ENCODE results near the gene MRPL14. TPM values are rescaled to one million over a fixed set of nuclear protein-coding genes. Genes with fewer than 3 reads are reported as not detected.

Gene MRPL14
- total and polyA plus RNA-seq, 9 of the 15 experiments (the other 6 are each of a cell fraction or from before 2014, with no cell fraction given): 126 to 424 (median 165) TPM

DNA sequence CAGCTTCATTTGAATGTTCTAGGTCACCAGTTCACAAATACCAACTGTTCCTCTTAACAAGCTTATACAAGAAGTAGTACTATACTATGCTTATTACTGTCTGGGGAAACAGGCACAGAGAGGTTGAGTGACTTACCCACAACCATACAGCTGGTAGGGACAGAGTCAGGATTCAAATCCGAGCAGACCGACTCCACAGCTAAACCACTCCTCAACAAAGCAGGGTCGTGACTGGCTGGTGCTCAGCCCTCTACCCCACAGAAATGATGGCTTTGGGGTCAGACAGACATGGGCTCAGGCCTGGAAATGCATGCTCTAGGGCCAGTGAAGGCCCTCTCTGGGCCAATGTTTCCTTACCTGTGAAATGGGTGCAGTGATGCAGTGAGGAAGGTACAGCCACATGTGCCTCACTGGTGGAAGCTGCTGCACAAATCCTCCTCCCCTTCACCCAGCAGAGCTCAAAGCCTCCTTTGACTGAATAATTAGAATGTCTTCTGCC lies 63.6 kb downstream of the MRPL14 start:
- Histone ChIP-seq H3K4me2 (ENCODE audit: insufficient read depth, low read length) (peak overlapping the region; percentile 40; the same call in 1 of the 2 replicates), H3K9me3 (replicated peaks; ENCODE audit: control insufficient read depth, insufficient read depth, low read depth, low read length) (peaks cover 15% of the 10 kb centered on the region), H4K20me1 (replicated peaks; ENCODE audit: control insufficient read depth, insufficient read depth, low read length) (no peaks in the 10 kb centered on the region), H3K9me1 (ENCODE audit: control insufficient read depth, insufficient read depth, low read length) (no peaks in the 10 kb centered on the region), H3K4me3 (no peak overlapping the region), H3K79me2 (ENCODE audit: control insufficient read depth, insufficient read depth, low read length) (no peaks in the 10 kb centered on the region), H3K36me3 (ENCODE audit: control insufficient read depth, insufficient read depth, low read length) (no peaks in the 10 kb centered on the region; the same call in 2 of the 3 replicates), H3K27me3 (ENCODE audit: control insufficient read depth in 2 of 2, insufficient read depth in 2 of 2, low read length in 2 of 2) (no peaks in the 10 kb centered on the region), H3K9ac (ENCODE audit: insufficient read depth in 1 of 2, low read depth in 2 of 2, low read length in 2 of 2) (peak overlapping the region; percentile 53 to 62; a peak in 3 of 4 replicates), H3K4me1 (replicated peaks in 1 of 2; ENCODE audit: control insufficient read depth in 2 of 2, insufficient read depth in 2 of 2, low read length in 2 of 2) (peaks cover 71 to 73% of the 10 kb centered on the region in 2 experiments), H2AFZ (ENCODE audit: low read depth, low read length) (peak overlapping the region; percentile 65), H3K27ac (ENCODE audit: extremely low read depth, low read depth, low read length) (peak overlapping the region; percentile 74)
- DNase-seq (ENCODE audit: extremely low read depth in 1 of 4, low spot score in 3 of 4) (no peak), FAIRE-seq (peak; percentile 44), ATAC-seq (no peak)
- BruUV-seq (replicated peaks): no TSS peak
- in situ Hi-C loops (cut with MboI) (no loop called here), intact Hi-C loops (cut with micrococcal nuclease) (loop anchor here (1.0 to 5.0 kb wide), 3 partner anchors 51 to 225 kb away; no protein-coding TSS in a partner anchor)
- 85% methylated on average over 3 of the region's 3 CpGs for WGBS (ENCODE audit: insufficient coverage, low coverage, missing lambda C conversion rate)
- CTCF ChIA-PET (ENCODE audit: low intra/inter-chr PET ratio): interaction anchor here (1.3 kb wide), 1 partner anchor 294 kb away, joined by 4 read pairs; the partner anchor contains the start of gene VEGFA
- POLR2A ChIA-PET: interaction anchor here (0.6 to 2.1 kb wide), 7 partner anchors 8 to 317 kb away, joined by 3 to 6 read pairs (median 4); no protein-coding TSS in a partner anchor
- peak; percentile 76 for TF ChIP-seq BRD9 (IDR thresholded peaks at IDR 0.05; ENCODE audit: low read depth, partially characterized antibody)
- peak; percentile 8; the same call in 1 of the 2 replicates for TF ChIP-seq KLF6 (CRISPR knock-in tag; IDR thresholded peaks at IDR 0.05; ENCODE audit: borderline replicate concordance)
- TF ChIP-seq MECOM (CRISPR knock-in tag; IDR thresholded peaks at IDR 0.05): peak; percentile 17; the same call in 1 of the 2 replicates
- no peak for TF ChIP-seq ZBTB11 (CRISPR knock-in tag; IDR thresholded peaks at IDR 0.05)
- TF ChIP-seq, protein P1, sequence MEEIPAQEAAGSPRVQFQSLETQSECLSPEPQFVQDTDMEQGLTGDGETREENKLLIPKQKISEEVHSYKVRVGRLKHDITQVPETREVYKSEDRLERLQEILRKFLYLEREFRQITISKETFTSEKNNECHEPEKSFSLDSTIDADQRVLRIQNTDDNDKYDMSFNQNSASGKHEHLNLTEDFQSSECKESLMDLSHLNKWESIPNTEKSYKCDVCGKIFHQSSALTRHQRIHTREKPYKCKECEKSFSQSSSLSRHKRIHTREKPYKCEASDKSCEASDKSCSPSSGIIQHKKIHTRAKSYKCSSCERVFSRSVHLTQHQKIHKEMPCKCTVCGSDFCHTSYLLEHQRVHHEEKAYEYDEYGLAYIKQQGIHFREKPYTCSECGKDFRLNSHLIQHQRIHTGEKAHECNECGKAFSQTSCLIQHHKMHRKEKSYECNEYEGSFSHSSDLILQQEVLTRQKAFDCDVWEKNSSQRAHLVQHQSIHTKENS (CRISPR knock-in tag; IDR thresholded peaks at IDR 0.05): no peak
- no peak for TF ChIP-seq ZNF696 (CRISPR knock-in tag; conservative IDR thresholded peaks at IDR 0.05)
- TF ChIP-seq FOS (IDR thresholded peaks at IDR 0.05; ENCODE audit: extremely low read depth, insufficient read length): no peak
- no peak for TF ChIP-seq ZNF583 (CRISPR knock-in tag; IDR thresholded peaks at IDR 0.05)
- no peak for TF ChIP-seq POLR2B (IDR thresholded peaks at IDR 0.05; ENCODE audit: low read depth, partially characterized antibody)
- TF ChIP-seq IRF1 (CRISPR knock-in tag; IDR thresholded peaks at IDR 0.05; ENCODE audit: borderline replicate concordance): no peak
- TF ChIP-seq JUN (IDR thresholded peaks at IDR 0.05; ENCODE audit: borderline replicate concordance, low read depth, low read length): no peak
- no peak for TF ChIP-seq JUN (CRISPR knock-in tag; IDR thresholded peaks at IDR 0.05; ENCODE audit: borderline replicate concordance)
- no peak for TF ChIP-seq NFIX (CRISPR knock-in tag; IDR thresholded peaks at IDR 0.05; ENCODE audit: low read depth)
- peak; percentile 53; the same call in 1 of the 2 replicates for TF ChIP-seq BCOR (IDR thresholded peaks at IDR 0.05)

Measured in K562 (cell line).